Panc1 (cell line): ENCODE measurements around the gene SLC51B. TPM values are rescaled to one million over a fixed set of nuclear protein-coding genes. Genes with fewer than 3 reads are reported as not detected.
A peak's percentile ranks its signal among the peaks of the same experiment; 100 is the strongest.

Experiments
- ATAC-seq: fragments of 200-7000 bp; cut with Tn5 transposase; 2 replicates; pipeline ENCODE4 v1.9.1; 2020; ENCODE audit warnings: mild to moderate bottlenecking, moderate library complexity
- BruUV-seq: library from RNA; stranded (reverse); fragments of 400-500 nt; replicated peaks from 2 replicates; lab custom pipeline; 2021; lab: Mats Ljungman, UMichigan
- CTCF ChIA-PET: fragments of 300-600 bp; sonication (Branson Sonifier 250); formaldehyde crosslinking; loops from one replicate; lab custom pipeline; 2022; ENCODE audit warnings: antibody characterized with exemption; lab: Charles Lee
- POLR2A ChIA-PET: fragments of 300-600 bp; sonication (Branson Sonifier 250); formaldehyde crosslinking; loops from one replicate; lab custom pipeline; 2022; ENCODE audit warnings: antibody characterized with exemption; lab: Charles Lee
- DNase-seq: peaks from one replicate; pipeline ENCODE4 v3.0.0-alpha.2; 2010; ENCODE audit warnings: low read depth, low spot score
- H3K27ac ChIP-seq: 2 replicates; pipeline ENCODE4 v1.5.1; 2011; ENCODE audit warnings: mild to moderate bottlenecking, low read length, inconsistent platforms
- H3K27me3 ChIP-seq: fragments of 200-500 bp; sonication (Bioruptor generic); 2 replicates; pipeline ENCODE4 v1.6.0; 2014; ENCODE audit warnings: low read length, inconsistent platforms; ENCODE audit not compliant: control insufficient read depth, insufficient read depth
- H3K36me3 ChIP-seq: fragments of 200-500 bp; sonication (Bioruptor generic); 2 replicates; pipeline ENCODE4 v1.5.1; 2014; ENCODE audit warnings: inconsistent platforms, mild to moderate bottlenecking, low read length, moderate library complexity; ENCODE audit not compliant: control insufficient read depth, insufficient read depth
- H3K4me1 ChIP-seq: 2 replicates; pipeline ENCODE4 v1.5.1; 2011; ENCODE audit warnings: inconsistent platforms, mild to moderate bottlenecking, low read length, moderate library complexity; ENCODE audit not compliant: control insufficient read depth, insufficient read depth
- H3K4me3 ChIP-seq, 2 experiments: 2 replicates each; pipeline ENCODE4 v1.5.1; 2011 to 2012; ENCODE audit warnings: low read depth in 2 of 2, low read length in 2 of 2, mild to moderate bottlenecking in 2 of 2, inconsistent platforms in 1 of 2, moderate library complexity in 1 of 2
- H3K9me3 ChIP-seq: fragments of 200-500 bp; sonication (Bioruptor generic); 2 replicates; pipeline ENCODE4 v1.5.1; 2014; ENCODE audit warnings: low read depth, mild to moderate bottlenecking, inconsistent platforms, low read length, moderate library complexity; ENCODE audit not compliant: control insufficient read depth, insufficient read depth
- CTCF ChIP-seq: fragments of 450-650 bp; IDR thresholded peaks from 2 replicates; pipeline ENCODE4 v1.5.1; 2017; ENCODE audit warnings: mild to moderate bottlenecking
- POLR2AphosphoS5 ChIP-seq: IDR thresholded peaks from 2 replicates; pipeline ENCODE4 v1.6.1; 2012; ENCODE audit warnings: mild to moderate bottlenecking, low read depth, low read length, moderate library complexity
- REST ChIP-seq, 2 experiments: IDR thresholded peaks; 2 replicates each; pipeline ENCODE4 v1.6.1; 2011 to 2012; ENCODE audit warnings: low read depth in 2 of 2, control low read depth in 1 of 2, low read length in 1 of 2, mild to moderate bottlenecking in 1 of 2, moderate library complexity in 1 of 2; ENCODE audit not compliant: insufficient read depth in 1 of 2
- SIN3A ChIP-seq: IDR thresholded peaks from 2 replicates; pipeline ENCODE4 v1.6.1; 2012; ENCODE audit warnings: low read depth, mild to moderate bottlenecking, low read length, moderate library complexity, borderline replicate concordance; ENCODE audit not compliant: insufficient read depth
- TCF7L2 ChIP-seq: IDR thresholded peaks from 2 replicates; pipeline ENCODE4 v1.6.1; 2011; ENCODE audit warnings: mild to moderate bottlenecking, low read depth, low read length, inconsistent platforms
- in situ Hi-C: cut with HindIII; loops from 2 replicates; pipeline ENCODE4 v1.10.0; 2016; ENCODE audit warnings: low sequenced_read_pairs, low pct_unique_long_range_greater_than_20kb
- intact Hi-C: fragments of 100-400 bp; cut with micrococcal nuclease; formaldehyde crosslinking; loops from one replicate; pipeline ENCODE4 v1.10.0; 2022; ENCODE audit not compliant: unreplicated experiment
- total RNA-seq: library from RNA; stranded (reverse); gene quantifications from one replicate; pipeline ENCODE4 v1.2.1, GENCODE V29; 2021; ENCODE audit not compliant: unreplicated experiment

The SLC51B gene
- total RNA-seq, 1 experiment from 2014 or later = 0.51 TPM

GRCh38 chr15:65028338-65028737 lies 16.8 kb upstream of the SLC51B start:
- POLR2A ChIA-PET = no interaction called here
- no peak for TF ChIP-seq SIN3A
- TF ChIP-seq REST (IDR thresholded peaks at IDR 0.05; ENCODE audit: insufficient read depth in 1 of 2, low read depth in 2 of 2, low read length in 1 of 2) = no peak
- no peak for TF ChIP-seq POLR2AphosphoS5
- no peak for TF ChIP-seq CTCF
- TF ChIP-seq TCF7L2 = no peak
- no peak for ATAC-seq
- Histone ChIP-seq H3K4me1 (peaks cover 11% of the 10 kb centered on the region), H3K4me3 (peak overlapping the region; percentile 79 to 83), H3K27ac (peak overlapping the region; percentile 83), H3K36me3 (peaks cover 6% of the 10 kb centered on the region), H3K27me3 (no peaks in the 10 kb centered on the region), H3K9me3 (no peaks in the 10 kb centered on the region)
- in situ Hi-C loops (no loop called here), intact Hi-C loops (no loop called here)
- no peak for DNase-seq
- BruUV-seq = no TSS peak
- CTCF ChIA-PET = no interaction called here

GRCh38 chr15:65028921-65029735 lies 16.1 kb upstream of the SLC51B start, which contains the start of gene MTFMT:
Gene MTFMT (minus strand): TSS chr15:65029639. CDS start chr15:65029613, 26 bp downstream.
- H3K4me1 ChIP-seq = peaks cover 15% of the 10 kb centered on the region
- H3K27me3 ChIP-seq = no peaks in the 10 kb centered on the region
- intact Hi-C loops (no loop called here), in situ Hi-C loops (no loop called here)
- H3K36me3 ChIP-seq = peaks cover 6% of the 10 kb centered on the region
- ChIA-PET CTCF (no interaction called here), POLR2A (no interaction called here)
- BruUV-seq = no TSS peak
- peak; percentile 94 for ATAC-seq
- H3K4me3 ChIP-seq = peak within 1 kb of the TSS; percentile 79 to 83
- H3K27ac ChIP-seq = peak within 1 kb of the TSS; percentile 83
- no peak for DNase-seq
- H3K9me3 ChIP-seq = no peaks in the 10 kb centered on the region
- TF ChIP-seq CTCF (0 out of 2 replicates have a peak, but pooled peaks have one; percentile 15), POLR2AphosphoS5 (peak; percentile 96), TCF7L2 (no peak), REST (IDR thresholded peaks at IDR 0.05; ENCODE audit: insufficient read depth in 1 of 2, low read depth in 2 of 2, low read length in 1 of 2) (no peak), SIN3A (peak; percentile 87)
